Right lobe of liver (tissue), 6 donors: ENCODE results near the gene KCND2. TPM values are rescaled to one million over a fixed set of nuclear protein-coding genes. Genes with fewer than 3 reads are reported as not detected.

Source experiments
- ATAC-seq, 4 donors: fragments of 200-7000 bp; cut with Tn5 transposase; one replicate each; pipeline ENCODE4 v1.9.1; 2020; ENCODE audit warnings: mild to moderate bottlenecking in 4 of 4, moderate library complexity in 4 of 4
- DNase-seq, 3 donors: peaks; one replicate each; pipeline ENCODE4 v3.0.0-alpha.2; 2020
- H3K27ac ChIP-seq, 3 donors: fragments of 200-600 bp; one replicate each; pipeline ENCODE4 v1.8.0; 2022
- H3K27me3 ChIP-seq, 2 donors: fragments of 200-600 bp; one replicate each; pipeline ENCODE4 v1.8.0; 2022
- H3K36me3 ChIP-seq, 4 donors: fragments of 200-600 bp; sonication (generic) in 1 of 4; one replicate each; pipeline versions ENCODE4 v1.5.1 to v1.8.0; 2017 to 2022; ENCODE audit warnings: control low read depth in 1 of 4
- H3K4me1 ChIP-seq, 4 donors: fragments of 200-600 bp; sonication (generic) in 1 of 4; one replicate each; pipeline versions ENCODE4 v1.5.1 to v1.8.0; 2017 to 2022; ENCODE audit warnings: control low read depth in 1 of 4
- H3K4me3 ChIP-seq, 3 donors: fragments of 200-600 bp; one replicate each; pipeline ENCODE4 v1.8.0; 2022
- H3K9me3 ChIP-seq, 4 donors: fragments of 200-600 bp; sonication (generic) in 1 of 4; one replicate each; pipeline versions ENCODE4 v1.5.1 to v1.8.0; 2017 to 2022; ENCODE audit warnings: control low read depth in 1 of 4
- POLR2A ChIP-seq: fragments of 450-650 bp; IDR thresholded peaks from one replicate; pipeline ENCODE4 v1.6.1; 2017; ENCODE audit warnings: antibody characterized with exemption, mild to moderate bottlenecking
- WGBS: methylation state at CpG from one replicate; pipeline ENCODE4 v1.1.6; 2018; ENCODE audit warnings: low coverage, low lambda C conversion rate; ENCODE audit not compliant: insufficient coverage; ENCODE audit errors: missing lambda C conversion rate; 5-methylcytosine and 5-hydroxymethylcytosine counted together
- intact Hi-C, 2 donors: fragments of 100-400 bp; cut with DNase I; formaldehyde crosslinking; loops; one replicate each; pipeline versions ENCODE4 v1.11.2 to v1.14.1; 2022
- long read RNA-seq: library from polyadenylated mRNA; unstranded; transcript quantifications from one replicate; pipeline ENCODE4 v2.0.0, GENCODE V29; 2019
- total RNA-seq, 6 experiments: library from RNA; depleted of rRNA in 2 of 6; stranded (reverse); fragments of >200 nt in 2 of 6; fragmentation: NEBNext Ultra II Directional in 3 of 6; extraction: Animal tissue kit (Norgen Biotek cat#: 25700) in 3 of 6; gene quantifications; one replicate each; pipeline versions ENCODE4 v1.1.0 to v1.2.4, GENCODE V29; 2016 to 2023
- TF ChIP-seq, protein P1 (sequence below), 4 donors: fragments of 200-600 bp in 3 of 4; fragments of 450-650 bp in 1 of 4; IDR thresholded peaks; one replicate each; pipeline versions ENCODE4 v1.5.1 to v1.8.0; 2016 to 2022; ENCODE audit warnings: antibody characterized with exemption in 4 of 4, mild to moderate bottlenecking in 2 of 4
- donor health status: DM: no; HTN: yes; CAD: no.
- donor health status: DM: no; HTN: no; CAD: no.
- donor health status: DM: no; HTN: no; CAD: no.
- donor health status: DM: no; HTN: yes; CAD: no.
- donor health status: DM: no; HTN: yes; CAD: no.

Gene KCND2
- total RNA-seq: under 1 TPM in 2 of 6 experiments, not detected in 4; 0.04 to 0.49 TPM
- long read RNA-seq: 0 reads

DNA sequence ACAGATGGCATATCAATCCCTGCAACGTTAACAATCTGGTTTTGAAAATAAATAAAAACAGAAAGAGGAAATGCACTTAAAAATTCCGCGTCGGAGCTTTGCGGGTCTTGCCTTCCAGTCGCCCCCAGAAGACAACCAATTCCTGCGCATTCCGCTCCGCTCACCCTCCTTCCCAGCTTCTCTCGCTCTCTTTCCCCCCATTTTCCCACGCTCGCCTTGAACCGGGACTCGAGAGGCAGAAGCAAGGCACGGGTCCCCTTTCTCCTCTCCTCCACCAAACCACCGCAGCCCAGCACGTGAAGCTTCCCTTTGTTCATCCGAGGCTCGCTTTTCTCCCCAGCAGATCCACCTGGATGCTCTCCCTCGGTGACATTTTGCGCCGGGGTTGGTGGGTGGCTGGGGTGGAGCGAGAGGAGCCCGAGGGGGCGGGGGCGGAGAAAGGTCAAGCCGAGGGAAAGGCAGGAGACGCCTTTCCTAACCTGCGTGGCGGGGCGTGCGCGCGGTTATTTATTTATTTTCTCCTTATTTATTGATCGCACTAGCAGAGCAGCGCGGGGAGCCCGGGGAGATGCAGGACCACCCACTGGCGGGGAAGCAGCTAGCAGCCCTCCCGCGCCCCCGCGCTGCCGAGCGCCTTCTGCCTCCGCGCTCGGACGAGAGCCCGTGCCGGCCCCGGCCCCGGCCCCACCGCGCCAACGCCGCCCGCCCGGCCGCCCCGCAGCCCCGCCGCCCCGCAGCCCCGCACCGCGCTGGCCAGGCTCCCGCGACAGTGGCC lies at the start of gene KCND2:
KCND2 (plus strand) TSS at position 475 of the 775 bp plus-strand sequence.
- peak within 1 kb of the TSS; percentile 12 to 21 (median 13) for H3K4me3 ChIP-seq
- intact Hi-C loops: no loop called here
- H3K27ac ChIP-seq: no peak within 1 kb of the TSS
- no peaks in the 10 kb centered on the region for H3K9me3 ChIP-seq
- 4% methylated on average over 37 of the region's 69 CpGs for WGBS
- no peaks in the 10 kb centered on the region for H3K36me3 ChIP-seq
- TF ChIP-seq, protein P1, sequence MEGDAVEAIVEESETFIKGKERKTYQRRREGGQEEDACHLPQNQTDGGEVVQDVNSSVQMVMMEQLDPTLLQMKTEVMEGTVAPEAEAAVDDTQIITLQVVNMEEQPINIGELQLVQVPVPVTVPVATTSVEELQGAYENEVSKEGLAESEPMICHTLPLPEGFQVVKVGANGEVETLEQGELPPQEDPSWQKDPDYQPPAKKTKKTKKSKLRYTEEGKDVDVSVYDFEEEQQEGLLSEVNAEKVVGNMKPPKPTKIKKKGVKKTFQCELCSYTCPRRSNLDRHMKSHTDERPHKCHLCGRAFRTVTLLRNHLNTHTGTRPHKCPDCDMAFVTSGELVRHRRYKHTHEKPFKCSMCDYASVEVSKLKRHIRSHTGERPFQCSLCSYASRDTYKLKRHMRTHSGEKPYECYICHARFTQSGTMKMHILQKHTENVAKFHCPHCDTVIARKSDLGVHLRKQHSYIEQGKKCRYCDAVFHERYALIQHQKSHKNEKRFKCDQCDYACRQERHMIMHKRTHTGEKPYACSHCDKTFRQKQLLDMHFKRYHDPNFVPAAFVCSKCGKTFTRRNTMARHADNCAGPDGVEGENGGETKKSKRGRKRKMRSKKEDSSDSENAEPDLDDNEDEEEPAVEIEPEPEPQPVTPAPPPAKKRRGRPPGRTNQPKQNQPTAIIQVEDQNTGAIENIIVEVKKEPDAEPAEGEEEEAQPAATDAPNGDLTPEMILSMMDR (IDR thresholded peaks at IDR 0.05): no peak
- no peak for TF ChIP-seq POLR2A
- DNase-seq (no peak), ATAC-seq (no peak)
- H3K4me1 ChIP-seq: peaks cover 0 to 9% (median 0%) of the 10 kb centered on the region in 4 donors
- peaks cover 0 to 3% of the 10 kb centered on the region in 2 donors for H3K27me3 ChIP-seq

DNA sequence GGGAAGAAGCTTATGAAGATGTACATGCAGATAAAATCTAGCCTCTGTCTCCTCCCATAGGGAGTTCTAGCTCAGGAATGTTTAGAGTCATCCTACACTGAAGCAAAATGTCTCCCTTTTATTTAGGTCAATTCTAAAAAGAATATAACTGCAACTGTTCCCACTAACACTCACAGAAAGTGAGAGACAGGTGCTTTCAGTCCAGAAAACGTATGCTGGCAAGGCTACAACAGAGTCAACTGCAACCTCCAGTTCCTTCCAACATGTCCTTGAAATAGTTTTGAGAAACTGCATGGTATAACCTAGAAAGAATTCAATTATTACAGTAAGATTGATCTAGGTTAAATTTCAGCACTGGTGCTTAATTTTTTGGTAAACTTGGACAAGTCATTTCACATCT lies 46.8 kb upstream of the KCND2 start:
- Histone ChIP-seq H3K27ac (no peak overlapping the region), H3K27me3 (no peaks in the 10 kb centered on the region), H3K4me1 (no peaks in the 10 kb centered on the region), H3K9me3 (no peaks in the 10 kb centered on the region), H3K36me3 (no peaks in the 10 kb centered on the region), H3K4me3 (no peak overlapping the region)
- no peak for ATAC-seq
- WGBS: 35% methylated on average over 1 of the region's 1 CpG
- TF ChIP-seq POLR2A: no peak
- TF ChIP-seq, protein P1 (IDR thresholded peaks at IDR 0.05): no peak
- no peak for DNase-seq
- intact Hi-C loops: no loop called here

DNA sequence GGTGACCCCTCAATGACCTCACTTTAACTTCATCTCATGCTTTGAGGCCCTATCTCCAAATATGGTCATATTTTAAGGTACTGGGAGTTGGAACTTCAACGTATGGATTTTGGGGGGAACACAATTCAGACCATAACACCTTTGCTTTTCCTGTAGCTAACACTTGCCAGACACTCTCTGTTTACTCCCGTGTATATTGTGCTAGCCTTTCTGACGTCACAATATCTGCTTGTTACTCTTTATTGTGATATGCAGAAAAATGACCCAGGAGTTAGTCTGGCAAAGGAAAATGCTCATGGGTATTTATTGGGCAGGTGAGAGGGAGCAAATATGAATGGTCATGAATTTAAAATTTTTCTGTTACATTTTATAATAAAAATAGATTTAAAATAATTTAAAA lies 45.7 kb upstream of the KCND2 start:
- Histone ChIP-seq H3K27ac (no peak overlapping the region), H3K4me1 (no peaks in the 10 kb centered on the region), H3K27me3 (no peaks in the 10 kb centered on the region), H3K9me3 (no peaks in the 10 kb centered on the region), H3K36me3 (no peaks in the 10 kb centered on the region), H3K4me3 (no peak overlapping the region)
- DNase-seq (no peak), ATAC-seq (no peak)
- WGBS: 43% methylated on average over 3 of the region's 3 CpGs
- intact Hi-C loops: no loop called here
- TF ChIP-seq, protein P1 (IDR thresholded peaks at IDR 0.05): no peak
- TF ChIP-seq POLR2A: no peak

DNA sequence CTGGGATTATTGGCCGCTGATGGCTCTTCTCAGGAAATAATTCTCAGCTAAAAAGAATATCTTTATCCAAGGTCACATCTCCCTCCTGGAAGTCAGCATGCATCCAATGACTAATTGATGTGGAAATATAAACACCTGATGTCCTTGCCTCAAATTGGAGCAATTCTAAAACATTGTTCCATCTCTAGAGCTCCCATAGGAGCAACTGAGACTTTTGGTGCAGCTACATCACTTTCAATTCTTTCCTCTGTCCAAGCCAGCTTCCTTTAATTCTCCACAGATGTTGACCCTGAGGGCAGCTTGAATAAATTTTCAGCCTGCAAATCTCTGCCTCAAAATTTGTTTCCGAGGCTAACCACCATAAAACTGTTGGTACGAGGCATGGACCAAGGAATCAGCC lies 43.9 kb upstream of the KCND2 start:
- WGBS: 50% methylated on average over 3 of the region's 3 CpGs
- Histone ChIP-seq H3K4me3 (no peak overlapping the region), H3K27me3 (no peaks in the 10 kb centered on the region), H3K27ac (no peak overlapping the region), H3K9me3 (no peaks in the 10 kb centered on the region), H3K4me1 (no peaks in the 10 kb centered on the region), H3K36me3 (no peaks in the 10 kb centered on the region)
- no peak for ATAC-seq
- intact Hi-C loops: no loop called here
- no peak for DNase-seq
- TF ChIP-seq POLR2A: no peak
- TF ChIP-seq, protein P1 (IDR thresholded peaks at IDR 0.05): no peak
